ENCODE measurements around the gene TMEM60. TPM values are rescaled to one million over a fixed set of nuclear protein-coding genes. Genes with fewer than 3 reads are reported as not detected.

TMEM60 gene, protein sequence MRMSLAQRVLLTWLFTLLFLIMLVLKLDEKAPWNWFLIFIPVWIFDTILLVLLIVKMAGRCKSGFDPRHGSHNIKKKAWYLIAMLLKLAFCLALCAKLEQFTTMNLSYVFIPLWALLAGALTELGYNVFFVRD
- total RNA-seq, result 19.3 and 19.7 TPM in 2 replicates
- long read RNA-seq, transcript TMEM60-201 (2 exons, 1,023 nt), result major isoform, 25 of 28 reads
- long read RNA-seq, partial matches to known transcripts, result 0 of 28 reads
- long read RNA-seq, other reads (novel, unspliced or antisense), result 3 of 28 reads

DNA sequence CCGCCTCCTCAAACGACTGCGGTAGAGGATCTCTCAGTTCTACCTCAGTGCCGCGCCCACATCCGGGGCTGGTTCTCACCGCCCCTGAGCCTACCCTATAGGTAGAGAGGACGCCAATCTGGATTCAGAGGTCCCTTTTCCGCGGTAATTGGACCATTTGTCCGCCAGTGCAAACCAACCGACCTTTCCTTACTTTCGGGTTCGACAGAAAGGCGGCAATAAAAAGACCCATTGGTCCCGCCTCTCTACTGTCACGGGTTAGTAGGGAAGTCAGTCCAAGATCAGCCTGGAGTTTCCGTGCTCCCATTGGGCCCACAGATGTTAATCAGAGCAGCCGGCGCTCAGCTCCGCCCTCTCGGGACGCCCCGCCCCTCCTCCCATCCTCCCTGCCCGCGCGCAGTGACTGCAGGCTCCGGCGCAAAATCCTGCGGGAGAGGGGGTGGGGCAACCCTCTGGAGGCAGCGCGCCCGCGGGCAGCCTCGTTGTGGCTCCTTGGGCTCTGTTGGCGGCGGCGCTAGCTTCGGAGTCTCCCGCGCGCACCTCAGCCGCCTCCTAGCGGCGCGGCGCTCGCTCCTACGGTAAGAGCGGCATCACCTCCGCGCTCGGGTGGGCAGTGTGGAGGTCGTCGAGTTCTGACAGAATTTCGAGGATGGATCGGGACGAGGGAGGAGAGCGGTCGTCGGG, at the start of gene TMEM60, which contains the start of gene PHTF2:
Gene TMEM60 (minus strand): TSS at position 41 of the 684 bp plus-strand sequence. CDS start 4,061 bp downstream, outside the sequence.
Gene PHTF2 (plus strand): TSS at position 380 of the 684 bp plus-strand sequence.
- H3K4me1 Mint-ChIP-seq (ENCODE audit: unreplicated experiment), result peaks cover 46% of the 10 kb centered on the region
- H3K27me3 Mint-ChIP-seq (ENCODE audit: unreplicated experiment), result no peaks in the 10 kb centered on the region
- no peaks in the 10 kb centered on the region for H3K9me3 Mint-ChIP-seq (ENCODE audit: unreplicated experiment)

DNA sequence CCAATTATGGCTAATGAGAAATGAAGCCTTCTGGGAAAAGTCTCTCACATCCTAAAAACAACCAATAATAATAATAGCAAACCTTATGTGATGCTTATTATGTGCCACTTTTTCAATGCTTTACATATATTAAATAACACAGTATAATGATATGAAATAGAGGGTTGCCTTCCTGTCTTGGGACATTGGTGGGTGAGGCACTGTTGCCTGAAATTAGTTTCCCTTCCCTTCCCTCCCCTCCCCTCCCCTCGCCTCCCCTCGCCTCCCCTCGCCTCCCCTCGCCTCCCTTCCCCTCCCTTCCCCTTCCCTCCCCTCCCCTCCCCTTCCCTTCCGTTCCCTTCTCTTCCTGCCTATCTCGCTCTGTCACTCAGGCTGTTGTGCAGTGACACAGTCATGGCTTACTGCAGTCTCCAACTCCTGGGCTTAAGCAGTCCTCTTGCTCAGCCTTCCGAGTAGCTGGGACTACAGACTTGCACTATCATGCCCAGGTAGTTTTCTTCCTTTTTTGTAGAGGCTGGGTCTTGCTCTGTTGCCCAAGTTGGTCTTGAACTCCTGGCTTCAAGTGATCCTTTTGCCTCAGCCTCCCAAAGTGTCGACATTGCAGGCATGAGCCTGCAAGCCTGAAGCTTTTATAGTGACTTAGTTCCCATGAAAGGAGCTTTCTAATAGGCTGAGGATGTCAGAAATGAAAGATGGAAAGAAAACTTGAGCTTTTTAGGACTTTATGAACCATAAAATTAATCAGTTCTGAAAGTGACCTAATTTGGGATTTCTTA, 48.3 kb upstream of the TMEM60 start:
- Mint-ChIP-seq H3K27ac (ENCODE audit: unreplicated experiment) (no peak overlapping the region), H3K4me3 (ENCODE audit: unreplicated experiment) (no peak overlapping the region), H3K9me3 (ENCODE audit: unreplicated experiment) (no peaks in the 10 kb centered on the region), H3K4me1 (ENCODE audit: unreplicated experiment) (no peaks in the 10 kb centered on the region), H3K27me3 (ENCODE audit: unreplicated experiment) (no peaks in the 10 kb centered on the region), H3K36me3 (ENCODE audit: unreplicated experiment) (peaks cover 1% of the 10 kb centered on the region)
- no peak for DNase-seq (ENCODE audit: extremely low spot score, unreplicated experiment)
- TF ChIP-seq, protein P1, sequence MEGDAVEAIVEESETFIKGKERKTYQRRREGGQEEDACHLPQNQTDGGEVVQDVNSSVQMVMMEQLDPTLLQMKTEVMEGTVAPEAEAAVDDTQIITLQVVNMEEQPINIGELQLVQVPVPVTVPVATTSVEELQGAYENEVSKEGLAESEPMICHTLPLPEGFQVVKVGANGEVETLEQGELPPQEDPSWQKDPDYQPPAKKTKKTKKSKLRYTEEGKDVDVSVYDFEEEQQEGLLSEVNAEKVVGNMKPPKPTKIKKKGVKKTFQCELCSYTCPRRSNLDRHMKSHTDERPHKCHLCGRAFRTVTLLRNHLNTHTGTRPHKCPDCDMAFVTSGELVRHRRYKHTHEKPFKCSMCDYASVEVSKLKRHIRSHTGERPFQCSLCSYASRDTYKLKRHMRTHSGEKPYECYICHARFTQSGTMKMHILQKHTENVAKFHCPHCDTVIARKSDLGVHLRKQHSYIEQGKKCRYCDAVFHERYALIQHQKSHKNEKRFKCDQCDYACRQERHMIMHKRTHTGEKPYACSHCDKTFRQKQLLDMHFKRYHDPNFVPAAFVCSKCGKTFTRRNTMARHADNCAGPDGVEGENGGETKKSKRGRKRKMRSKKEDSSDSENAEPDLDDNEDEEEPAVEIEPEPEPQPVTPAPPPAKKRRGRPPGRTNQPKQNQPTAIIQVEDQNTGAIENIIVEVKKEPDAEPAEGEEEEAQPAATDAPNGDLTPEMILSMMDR (IDR thresholded peaks at IDR 0.05), result no peak

More for the DNA sequence above, at the start of gene TMEM60, which contains the start of gene PHTF2:
- Mint-ChIP-seq H3K27ac (ENCODE audit: unreplicated experiment) (peak within 1 kb of the TSS; percentile 92), H3K36me3 (ENCODE audit: unreplicated experiment) (peaks cover 7% of the 10 kb centered on the region), H3K4me3 (ENCODE audit: unreplicated experiment) (peak within 1 kb of the TSS; percentile 92)
- TF ChIP-seq, protein P1 (IDR thresholded peaks at IDR 0.05), result peak; percentile 62
- DNase-seq (ENCODE audit: extremely low spot score, unreplicated experiment), result peak; percentile 100

DNA sequence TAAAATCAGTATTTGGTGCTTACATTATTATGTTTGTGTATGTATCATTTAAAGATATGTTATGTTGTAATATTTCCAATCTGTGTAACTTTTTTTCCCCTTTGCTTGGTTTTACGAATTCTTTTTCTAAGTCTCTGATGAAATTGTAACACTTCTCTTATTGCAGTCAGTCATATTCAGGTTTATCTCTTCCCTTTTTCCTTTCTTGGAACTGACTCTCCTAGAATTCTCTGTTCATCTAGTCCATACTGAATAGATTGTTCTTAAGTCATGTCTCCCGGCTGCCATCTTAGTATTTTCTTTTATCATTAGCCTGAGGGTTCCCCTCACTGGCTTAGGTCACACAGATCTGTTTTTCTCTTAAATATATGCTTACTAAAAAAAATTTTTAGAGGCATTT, 45.0 kb upstream of the TMEM60 start:
- TF ChIP-seq, protein P1 (IDR thresholded peaks at IDR 0.05), result no peak
- DNase-seq (ENCODE audit: extremely low spot score, unreplicated experiment), result no peak
- Mint-ChIP-seq H3K4me1 (ENCODE audit: unreplicated experiment) (no peaks in the 10 kb centered on the region), H3K36me3 (ENCODE audit: unreplicated experiment) (no peaks in the 10 kb centered on the region), H3K27me3 (ENCODE audit: unreplicated experiment) (no peaks in the 10 kb centered on the region), H3K27ac (ENCODE audit: unreplicated experiment) (no peak overlapping the region), H3K4me3 (ENCODE audit: unreplicated experiment) (no peak overlapping the region), H3K9me3 (ENCODE audit: unreplicated experiment) (no peaks in the 10 kb centered on the region)

DNA sequence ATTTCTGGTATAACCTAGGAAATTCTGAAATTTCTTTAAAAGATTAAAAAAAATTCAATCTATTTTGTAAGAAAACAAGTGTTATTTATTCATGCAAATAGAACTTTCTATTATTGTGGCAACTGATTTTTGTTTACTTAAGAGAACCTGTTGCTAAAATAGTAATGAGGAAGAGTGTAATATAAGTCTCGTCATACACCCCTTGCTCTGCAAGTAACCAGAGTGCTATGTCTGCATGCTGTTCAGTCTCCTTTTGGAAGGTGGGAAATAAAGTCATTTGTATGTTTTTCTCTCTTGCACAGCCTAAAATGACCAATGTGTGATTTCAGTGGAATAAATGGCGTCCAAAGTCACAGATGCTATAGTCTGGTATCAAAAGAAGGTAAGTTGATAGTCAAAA, 41.7 kb upstream of the TMEM60 start:
- H3K36me3 Mint-ChIP-seq (ENCODE audit: unreplicated experiment), result no peaks in the 10 kb centered on the region
- H3K27me3 Mint-ChIP-seq (ENCODE audit: unreplicated experiment), result no peaks in the 10 kb centered on the region
- TF ChIP-seq, protein P1 (IDR thresholded peaks at IDR 0.05), result no peak
- no peaks in the 10 kb centered on the region for H3K9me3 Mint-ChIP-seq (ENCODE audit: unreplicated experiment)
- peaks cover 6% of the 10 kb centered on the region for H3K4me1 Mint-ChIP-seq (ENCODE audit: unreplicated experiment)
- H3K4me3 Mint-ChIP-seq (ENCODE audit: unreplicated experiment), result no peak overlapping the region
- no peak for DNase-seq (ENCODE audit: extremely low spot score, unreplicated experiment)
- no peak overlapping the region for H3K27ac Mint-ChIP-seq (ENCODE audit: unreplicated experiment)

Data from osteocyte (in vitro differentiated cells).